Suprapubic skin (tissue), 4 donors: Measurements from ENCODE around the gene MAST3.

Source experiments
- EP300 ChIP-seq: sonication (generic); formaldehyde crosslinking; IDR thresholded peaks from one replicate; pipeline ENCODE4 v1.6.1; 2017; ENCODE audit warnings: antibody characterized with exemption
- POLR2A ChIP-seq, 2 donors: fragments of 450-650 bp; IDR thresholded peaks; one replicate each; pipeline ENCODE4 v1.6.1; 2017; ENCODE audit warnings: antibody characterized with exemption in 2 of 2, mild to moderate bottlenecking in 2 of 2, moderate library complexity in 2 of 2
- POLR2AphosphoS5 ChIP-seq, 3 donors: sonication (generic); formaldehyde crosslinking; IDR thresholded peaks; one replicate each; pipeline ENCODE4 v1.6.1; 2017; ENCODE audit warnings: antibody characterized with exemption in 3 of 3
- TF ChIP-seq, protein P1 (sequence below), 2 donors: fragments of 200-600 bp in 1 of 2; fragments of 450-650 bp in 1 of 2; sonication (generic) in 1 of 2; IDR thresholded peaks; one replicate each; pipeline ENCODE4 v1.5.1; 2016 to 2019; ENCODE audit warnings: antibody characterized with exemption in 2 of 2, mild to moderate bottlenecking in 1 of 2, moderate library complexity in 1 of 2

DNA sequence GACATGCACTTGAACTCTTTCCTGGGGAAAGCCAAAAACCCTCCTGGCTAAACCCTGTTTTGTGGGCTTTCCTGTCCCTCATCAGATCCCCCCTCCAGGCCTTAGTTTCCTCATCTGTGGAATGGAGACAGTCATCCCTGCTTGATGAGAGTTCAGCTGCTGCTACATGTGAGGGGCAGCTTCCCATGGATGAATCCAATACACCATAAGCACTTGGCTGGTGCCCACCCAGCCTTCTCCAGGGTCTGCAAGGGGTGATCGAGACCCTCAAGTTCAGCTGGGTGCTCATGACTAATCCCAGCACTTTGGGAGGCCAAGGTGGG is 32.4 kb upstream of the MAST3 start:
- TF ChIP-seq, protein P1, sequence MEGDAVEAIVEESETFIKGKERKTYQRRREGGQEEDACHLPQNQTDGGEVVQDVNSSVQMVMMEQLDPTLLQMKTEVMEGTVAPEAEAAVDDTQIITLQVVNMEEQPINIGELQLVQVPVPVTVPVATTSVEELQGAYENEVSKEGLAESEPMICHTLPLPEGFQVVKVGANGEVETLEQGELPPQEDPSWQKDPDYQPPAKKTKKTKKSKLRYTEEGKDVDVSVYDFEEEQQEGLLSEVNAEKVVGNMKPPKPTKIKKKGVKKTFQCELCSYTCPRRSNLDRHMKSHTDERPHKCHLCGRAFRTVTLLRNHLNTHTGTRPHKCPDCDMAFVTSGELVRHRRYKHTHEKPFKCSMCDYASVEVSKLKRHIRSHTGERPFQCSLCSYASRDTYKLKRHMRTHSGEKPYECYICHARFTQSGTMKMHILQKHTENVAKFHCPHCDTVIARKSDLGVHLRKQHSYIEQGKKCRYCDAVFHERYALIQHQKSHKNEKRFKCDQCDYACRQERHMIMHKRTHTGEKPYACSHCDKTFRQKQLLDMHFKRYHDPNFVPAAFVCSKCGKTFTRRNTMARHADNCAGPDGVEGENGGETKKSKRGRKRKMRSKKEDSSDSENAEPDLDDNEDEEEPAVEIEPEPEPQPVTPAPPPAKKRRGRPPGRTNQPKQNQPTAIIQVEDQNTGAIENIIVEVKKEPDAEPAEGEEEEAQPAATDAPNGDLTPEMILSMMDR (IDR thresholded peaks at IDR 0.05) = no peak
- TF ChIP-seq EP300 (no peak), POLR2A (IDR thresholded peaks at IDR 0.05) (no peak), POLR2AphosphoS5 (IDR thresholded peaks at IDR 0.05) (no peak)
